Measurements from ENCODE around the gene ZNF775.

DNA sequence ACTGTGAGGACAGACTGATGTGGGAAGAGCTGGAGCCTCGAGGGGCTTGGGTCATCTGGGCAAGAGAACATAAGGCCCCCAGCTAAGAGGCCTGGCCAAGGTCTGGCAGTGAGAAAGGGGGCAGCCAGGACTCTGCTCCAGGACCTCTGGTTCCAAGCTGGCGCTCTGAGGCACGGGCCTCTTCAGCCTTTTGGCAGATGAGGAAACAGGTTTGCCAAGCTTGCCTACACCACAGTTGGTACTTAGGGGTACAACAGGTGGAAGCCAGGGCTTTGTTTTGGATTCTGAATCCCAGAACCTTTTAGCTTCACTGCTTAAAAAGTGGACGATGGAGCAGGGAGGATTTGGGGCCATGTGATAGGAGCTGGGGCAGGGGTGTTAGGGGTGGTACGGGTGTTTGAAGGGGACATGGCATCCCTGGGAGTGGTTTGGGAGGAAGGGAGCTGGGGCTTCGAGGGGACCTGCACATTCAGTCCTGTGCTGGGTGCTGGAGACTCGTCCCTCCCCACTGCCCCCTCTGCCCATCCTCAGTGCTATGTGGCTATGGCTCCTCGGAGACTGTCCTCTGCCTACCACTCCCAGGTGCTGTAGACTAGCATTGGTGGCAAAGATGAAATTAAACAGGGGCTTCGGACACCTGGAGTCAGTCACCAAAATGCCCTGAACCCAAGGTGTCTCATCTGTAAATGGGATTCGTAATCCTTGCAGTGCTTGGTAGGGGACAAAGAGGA, 30.3 kb downstream of the ZNF775 start:
- TF ChIP-seq CCAR2 (optimal IDR thresholded peaks at IDR 0.05; ENCODE audit: low read depth, low read length), result no peak
- no peak for TF ChIP-seq SP1 (IDR thresholded peaks at IDR 0.05)
- TF ChIP-seq SP1 (CRISPR knock-in tag; IDR thresholded peaks at IDR 0.05), result no peak
- TF ChIP-seq FLYWCH1 (CRISPR knock-in tag; IDR thresholded peaks at IDR 0.05), result no peak
- no peak for TF ChIP-seq REST (IDR thresholded peaks at IDR 0.05; ENCODE audit: borderline replicate concordance in 1 of 2, low read depth in 1 of 2, low read length in 2 of 2)
- TF ChIP-seq, protein P1, sequence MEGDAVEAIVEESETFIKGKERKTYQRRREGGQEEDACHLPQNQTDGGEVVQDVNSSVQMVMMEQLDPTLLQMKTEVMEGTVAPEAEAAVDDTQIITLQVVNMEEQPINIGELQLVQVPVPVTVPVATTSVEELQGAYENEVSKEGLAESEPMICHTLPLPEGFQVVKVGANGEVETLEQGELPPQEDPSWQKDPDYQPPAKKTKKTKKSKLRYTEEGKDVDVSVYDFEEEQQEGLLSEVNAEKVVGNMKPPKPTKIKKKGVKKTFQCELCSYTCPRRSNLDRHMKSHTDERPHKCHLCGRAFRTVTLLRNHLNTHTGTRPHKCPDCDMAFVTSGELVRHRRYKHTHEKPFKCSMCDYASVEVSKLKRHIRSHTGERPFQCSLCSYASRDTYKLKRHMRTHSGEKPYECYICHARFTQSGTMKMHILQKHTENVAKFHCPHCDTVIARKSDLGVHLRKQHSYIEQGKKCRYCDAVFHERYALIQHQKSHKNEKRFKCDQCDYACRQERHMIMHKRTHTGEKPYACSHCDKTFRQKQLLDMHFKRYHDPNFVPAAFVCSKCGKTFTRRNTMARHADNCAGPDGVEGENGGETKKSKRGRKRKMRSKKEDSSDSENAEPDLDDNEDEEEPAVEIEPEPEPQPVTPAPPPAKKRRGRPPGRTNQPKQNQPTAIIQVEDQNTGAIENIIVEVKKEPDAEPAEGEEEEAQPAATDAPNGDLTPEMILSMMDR (CRISPR knock-in tag; IDR thresholded peaks at IDR 0.05), result no peak
- TF ChIP-seq SMC3 (IDR thresholded peaks at IDR 0.05; ENCODE audit: low read length), result no peak
- no peak for TF ChIP-seq HOXA7 (CRISPR knock-in tag; IDR thresholded peaks at IDR 0.05)
- no peak for TF ChIP-seq ATF5 (CRISPR knock-in tag; IDR thresholded peaks at IDR 0.05; ENCODE audit: low read depth)
- no peak for TF ChIP-seq POLR2AphosphoS5 (IDR thresholded peaks at IDR 0.05; ENCODE audit: low read depth, low read length)
- TF ChIP-seq, protein P2, sequence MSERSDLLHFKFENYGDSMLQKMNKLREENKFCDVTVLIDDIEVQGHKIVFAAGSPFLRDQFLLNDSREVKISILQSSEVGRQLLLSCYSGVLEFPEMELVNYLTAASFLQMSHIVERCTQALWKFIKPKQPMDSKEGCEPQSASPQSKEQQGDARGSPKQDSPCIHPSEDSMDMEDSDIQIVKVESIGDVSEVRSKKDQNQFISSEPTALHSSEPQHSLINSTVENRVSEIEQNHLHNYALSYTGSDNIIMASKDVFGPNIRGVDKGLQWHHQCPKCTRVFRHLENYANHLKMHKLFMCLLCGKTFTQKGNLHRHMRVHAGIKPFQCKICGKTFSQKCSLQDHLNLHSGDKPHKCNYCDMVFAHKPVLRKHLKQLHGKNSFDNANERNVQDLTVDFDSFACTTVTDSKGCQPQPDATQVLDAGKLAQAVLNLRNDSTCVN (CRISPR knock-in tag; IDR thresholded peaks at IDR 0.05; ENCODE audit: borderline replicate concordance), result no peak
- TF ChIP-seq POLR2A (IDR thresholded peaks at IDR 0.05; ENCODE audit: insufficient read depth in 1 of 2, low read depth in 2 of 2, low read length in 2 of 2), result no peak
- no peak for TF ChIP-seq POGK (CRISPR knock-in tag; conservative IDR thresholded peaks at IDR 0.05)
- TF ChIP-seq ZBTB21 (CRISPR knock-in tag; IDR thresholded peaks at IDR 0.05), result no peak
- no peak for TF ChIP-seq PRDM10 (CRISPR knock-in tag; IDR thresholded peaks at IDR 0.05; ENCODE audit: low read depth)
